ENCODE data around the gene SMIM35.

- TF ChIP-seq CTCF (IDR thresholded peaks at IDR 0.05) (no peak), POLR2A (IDR thresholded peaks at IDR 0.05) (no peak), POLR2AphosphoS5 (IDR thresholded peaks at IDR 0.05) (no peak)
Observed at GRCh38 chr11:118051611-118052461, 34.9 kb downstream of the SMIM35 start.

Measured in breast epithelium (tissue), 3 donors.